ENCODE measurements around the gene FAHD1. TPM values are rescaled to one million over a fixed set of nuclear protein-coding genes. Genes with fewer than 3 reads are reported as not detected.

Gene FAHD1
- total RNA-seq, 4 donors from 2014 or later = 28.2 to 57.1 (median 49.1) TPM

- intact Hi-C loops (cut with DNase I; ENCODE audit: low total_unique reads) = no loop called here
- ATAC-seq = no peak
- H3K27ac ChIP-seq = no peak overlapping the region
- no peaks in the 10 kb centered on the region for H3K4me1 ChIP-seq
- H3K36me3 ChIP-seq = peaks cover 0 to 26% of the 10 kb centered on the region in 2 donors
- no peak for TF ChIP-seq POLR2A (IDR thresholded peaks at IDR 0.05)
- TF ChIP-seq, protein P1, sequence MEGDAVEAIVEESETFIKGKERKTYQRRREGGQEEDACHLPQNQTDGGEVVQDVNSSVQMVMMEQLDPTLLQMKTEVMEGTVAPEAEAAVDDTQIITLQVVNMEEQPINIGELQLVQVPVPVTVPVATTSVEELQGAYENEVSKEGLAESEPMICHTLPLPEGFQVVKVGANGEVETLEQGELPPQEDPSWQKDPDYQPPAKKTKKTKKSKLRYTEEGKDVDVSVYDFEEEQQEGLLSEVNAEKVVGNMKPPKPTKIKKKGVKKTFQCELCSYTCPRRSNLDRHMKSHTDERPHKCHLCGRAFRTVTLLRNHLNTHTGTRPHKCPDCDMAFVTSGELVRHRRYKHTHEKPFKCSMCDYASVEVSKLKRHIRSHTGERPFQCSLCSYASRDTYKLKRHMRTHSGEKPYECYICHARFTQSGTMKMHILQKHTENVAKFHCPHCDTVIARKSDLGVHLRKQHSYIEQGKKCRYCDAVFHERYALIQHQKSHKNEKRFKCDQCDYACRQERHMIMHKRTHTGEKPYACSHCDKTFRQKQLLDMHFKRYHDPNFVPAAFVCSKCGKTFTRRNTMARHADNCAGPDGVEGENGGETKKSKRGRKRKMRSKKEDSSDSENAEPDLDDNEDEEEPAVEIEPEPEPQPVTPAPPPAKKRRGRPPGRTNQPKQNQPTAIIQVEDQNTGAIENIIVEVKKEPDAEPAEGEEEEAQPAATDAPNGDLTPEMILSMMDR (IDR thresholded peaks at IDR 0.05 in 4 of 5, conservative IDR thresholded peaks at IDR 0.05 in 1 of 5) = no peak
- in situ Hi-C loops (cut with MboI; ENCODE audit: low sequenced_read_pairs in 4 of 4) = no loop called here
- no peak overlapping the region for H3K4me3 ChIP-seq
- no peaks in the 10 kb centered on the region for H3K9me3 ChIP-seq
- no peak for DNase-seq
- H3K27me3 ChIP-seq = no peaks in the 10 kb centered on the region
Observed at GRCh38 chr16:1808691-1809090, 18.3 kb upstream of the FAHD1 start.

DNA sequence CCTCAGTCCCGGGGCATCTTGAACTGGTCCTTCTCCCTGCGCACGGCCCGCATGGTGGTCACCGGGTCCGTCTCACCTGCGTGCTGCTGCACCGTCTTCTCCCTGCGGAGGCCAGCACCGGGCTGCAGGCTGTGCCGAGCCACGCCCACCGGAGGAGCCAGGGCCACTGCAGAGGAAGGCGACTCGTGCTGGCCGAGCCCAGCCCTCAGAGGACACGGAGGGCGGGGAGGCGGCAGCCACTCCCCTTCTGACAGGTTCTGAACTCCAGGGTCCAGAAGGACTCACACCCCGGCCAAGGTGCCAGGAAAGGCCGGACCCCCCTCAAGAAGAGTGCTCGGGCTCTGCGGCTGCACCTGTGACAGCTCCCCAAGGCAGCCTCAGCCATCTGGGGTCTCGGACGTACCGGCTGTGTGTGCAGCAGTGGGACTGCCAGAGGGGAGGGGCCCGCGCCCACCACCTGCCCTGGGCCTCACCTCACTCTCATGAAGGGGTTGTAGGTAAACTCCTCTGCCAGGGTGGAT, 17.7 kb upstream of the FAHD1 start:
- no peak for DNase-seq

DNA sequence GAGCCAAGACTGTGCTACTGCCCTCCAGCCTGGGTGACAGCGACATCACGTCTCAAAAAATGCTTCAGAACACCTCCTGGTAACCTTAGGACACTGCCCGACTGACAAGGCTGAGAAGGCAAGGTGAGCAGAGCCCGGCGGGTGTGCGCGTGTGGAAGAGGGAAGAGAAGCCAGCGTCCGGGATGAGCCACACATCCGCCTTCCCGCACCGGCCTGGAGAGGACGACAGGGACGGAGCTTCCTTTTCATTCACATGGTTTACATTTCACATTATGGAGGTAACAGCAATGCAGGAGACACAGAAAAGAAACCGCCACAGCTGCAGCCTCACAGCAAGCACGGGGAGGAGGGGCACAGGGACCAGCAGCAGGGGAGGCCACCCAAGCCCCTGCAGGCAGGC, 16.9 kb upstream of the FAHD1 start:
- no peak overlapping the region for H3K27ac ChIP-seq
- H3K27me3 ChIP-seq = no peaks in the 10 kb centered on the region
- no peak for TF ChIP-seq POLR2A (IDR thresholded peaks at IDR 0.05)
- TF ChIP-seq, protein P1 (IDR thresholded peaks at IDR 0.05 in 4 of 5, conservative IDR thresholded peaks at IDR 0.05 in 1 of 5) = no peak
- no peak overlapping the region for H3K4me3 ChIP-seq
- H3K9me3 ChIP-seq = no peaks in the 10 kb centered on the region
- peaks cover 0 to 26% of the 10 kb centered on the region in 2 donors for H3K36me3 ChIP-seq
- no peak for ATAC-seq
- no peaks in the 10 kb centered on the region for H3K4me1 ChIP-seq
- DNase-seq = no peak
- in situ Hi-C loops (cut with MboI; ENCODE audit: low sequenced_read_pairs in 4 of 4) = no loop called here
- intact Hi-C loops (cut with DNase I; ENCODE audit: low total_unique reads) = no loop called here

More for the DNA sequence above, 17.7 kb upstream of the FAHD1 start:
- H3K4me3 ChIP-seq = no peak overlapping the region
- ATAC-seq = no peak
- H3K27me3 ChIP-seq = no peaks in the 10 kb centered on the region
- no peaks in the 10 kb centered on the region for H3K9me3 ChIP-seq
- intact Hi-C loops (cut with DNase I; ENCODE audit: low total_unique reads) (no loop called here), in situ Hi-C loops (cut with MboI; ENCODE audit: low sequenced_read_pairs in 4 of 4) (no loop called here)
- H3K36me3 ChIP-seq = peaks cover 0 to 26% of the 10 kb centered on the region in 2 donors
- TF ChIP-seq, protein P1 (IDR thresholded peaks at IDR 0.05 in 4 of 5, conservative IDR thresholded peaks at IDR 0.05 in 1 of 5) = no peak
- no peak for TF ChIP-seq POLR2A (IDR thresholded peaks at IDR 0.05)
- no peaks in the 10 kb centered on the region for H3K4me1 ChIP-seq
- no peak overlapping the region for H3K27ac ChIP-seq

DNA sequence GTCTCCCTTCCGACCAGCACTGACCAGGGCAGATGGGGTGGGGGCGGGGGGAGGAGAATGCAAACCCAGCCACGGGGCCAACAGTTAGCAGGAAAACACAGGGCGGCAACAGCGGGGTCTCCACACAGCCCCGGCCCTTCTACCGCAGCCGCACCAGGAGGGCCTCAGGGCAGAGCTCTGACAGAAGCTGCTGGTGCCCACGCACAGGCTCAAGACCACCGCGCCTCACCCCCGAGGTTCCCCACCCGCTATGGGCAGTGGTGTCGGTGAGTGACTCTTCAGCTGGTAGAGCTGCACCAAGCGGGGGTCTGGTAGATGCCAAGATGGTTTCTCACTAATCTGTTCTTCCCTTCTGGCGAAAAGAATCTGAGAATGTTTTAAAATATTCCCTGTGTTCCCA, 16.5 kb upstream of the FAHD1 start:
- intact Hi-C loops (cut with DNase I; ENCODE audit: low total_unique reads) = no loop called here
- DNase-seq = no peak
- ATAC-seq = no peak
- in situ Hi-C loops (cut with MboI; ENCODE audit: low sequenced_read_pairs in 4 of 4) = no loop called here
- Histone ChIP-seq H3K27ac (no peak overlapping the region), H3K4me3 (no peak overlapping the region), H3K4me1 (no peaks in the 10 kb centered on the region), H3K27me3 (no peaks in the 10 kb centered on the region), H3K9me3 (no peaks in the 10 kb centered on the region), H3K36me3 (peaks cover 0 to 23% of the 10 kb centered on the region in 2 donors)
- no peak for TF ChIP-seq POLR2A (IDR thresholded peaks at IDR 0.05)
- TF ChIP-seq, protein P1 (IDR thresholded peaks at IDR 0.05 in 4 of 5, conservative IDR thresholded peaks at IDR 0.05 in 1 of 5) = no peak

DNA sequence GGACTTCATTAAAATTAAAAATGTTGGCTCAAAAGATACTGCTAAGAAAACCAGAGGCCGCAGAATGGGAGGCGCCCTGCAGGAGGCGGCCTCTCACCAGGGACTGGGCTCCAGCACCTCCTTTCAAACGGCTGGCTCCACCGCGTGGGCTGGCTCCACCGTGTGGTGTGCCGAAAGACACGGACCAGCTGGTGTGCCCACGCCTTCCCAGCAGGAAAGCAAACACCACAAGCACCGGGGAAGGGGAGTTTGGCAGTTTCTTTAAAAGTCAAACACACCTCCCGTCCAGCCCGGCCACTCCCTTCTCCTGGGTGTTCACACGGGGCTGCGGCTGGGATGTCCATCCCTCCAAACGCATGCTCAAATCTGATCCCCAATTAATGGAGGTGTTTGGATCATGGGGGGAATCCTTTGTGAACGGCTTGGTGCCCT, 14.3 kb upstream of the FAHD1 start:
- peaks cover 0 to 35% of the 10 kb centered on the region in 2 donors for H3K36me3 ChIP-seq
- TF ChIP-seq, protein P1 (IDR thresholded peaks at IDR 0.05 in 4 of 5, conservative IDR thresholded peaks at IDR 0.05 in 1 of 5) = peak in 2 of 5 experiments; percentile 26 to 33
- TF ChIP-seq POLR2A (IDR thresholded peaks at IDR 0.05) = no peak
- no peaks in the 10 kb centered on the region for H3K27me3 ChIP-seq

More for the DNA sequence above, 14.3 kb upstream of the FAHD1 start:
- H3K27ac ChIP-seq = no peak overlapping the region
- ATAC-seq = peak in 1 of 2 donors; percentile 40
- H3K9me3 ChIP-seq = no peaks in the 10 kb centered on the region
- in situ Hi-C loops (cut with MboI; ENCODE audit: low sequenced_read_pairs in 4 of 4) (no loop called here), intact Hi-C loops (cut with DNase I; ENCODE audit: low total_unique reads) (no loop called here)
- H3K4me3 ChIP-seq = no peak overlapping the region
- peak in 1 of 2 donors; percentile 39 for DNase-seq
- H3K4me1 ChIP-seq = no peaks in the 10 kb centered on the region
